DND-41 (cell line): ENCODE results near the gene ANO2.
"Not testable (repeated sequence)": the region's sequence is repeated elsewhere in the genome, so short reads cannot be mapped to it uniquely, and the experiment has no call there.

Experiments
- ATAC-seq: fragments of 200-7000 bp; cut with Tn5 transposase; 3 replicates; pipeline ENCODE4 v1.9.1; 2021; ENCODE audit warnings: low read depth; ENCODE audit not compliant: insufficient read depth
- DNase-seq: peaks from one replicate; pipeline ENCODE4 v3.0.0-alpha.2; 2020
- H2AFZ ChIP-seq: 2 replicates; pipeline ENCODE4 v1.6.0; 2012; ENCODE audit warnings: low read depth, low read length
- H3K27ac ChIP-seq: 2 replicates; pipeline ENCODE4 v1.5.1; 2012; ENCODE audit warnings: low read length, inconsistent platforms
- H3K27me3 ChIP-seq: fragments of 200-600 bp; sonication (generic); 2 replicates; pipeline ENCODE4 v1.6.0; 2012; ENCODE audit warnings: low read length, mild to moderate bottlenecking, inconsistent platforms; ENCODE audit not compliant: insufficient read depth, poor library complexity
- H3K36me3 ChIP-seq: 2 replicates; pipeline ENCODE4 v1.5.1; 2012; ENCODE audit warnings: low read length, inconsistent platforms; ENCODE audit not compliant: insufficient read depth
- H3K4me1 ChIP-seq: 2 replicates; pipeline ENCODE4 v1.5.1; 2012; ENCODE audit warnings: mild to moderate bottlenecking, low read length; ENCODE audit not compliant: insufficient read depth
- H3K4me2 ChIP-seq: 2 replicates; pipeline ENCODE4 v1.6.0; 2012; ENCODE audit warnings: mild to moderate bottlenecking, moderate library complexity, low read length, inconsistent platforms; ENCODE audit not compliant: insufficient read depth
- H3K4me3 ChIP-seq, 2 experiments: fragments of 200-600 bp in 1 of 2; shearing (Covaris generic) in 1 of 2; 2 replicates each; pipeline ENCODE4 v1.5.1; 2012 to 2016; ENCODE audit warnings: inconsistent platforms in 2 of 2, low read length in 2 of 2, mild to moderate bottlenecking in 2 of 2, low read depth in 1 of 2, moderate library complexity in 1 of 2
- H3K79me2 ChIP-seq: 2 replicates; pipeline ENCODE4 v1.6.0; 2012; ENCODE audit warnings: low read length, inconsistent platforms; ENCODE audit not compliant: insufficient read depth
- H3K9ac ChIP-seq: 2 replicates; pipeline ENCODE4 v1.6.0; 2012; ENCODE audit warnings: low read depth, mild to moderate bottlenecking, inconsistent platforms, low read length, moderate library complexity
- H3K9me3 ChIP-seq: 2 replicates; pipeline ENCODE4 v1.5.1; 2012; ENCODE audit warnings: low read length, moderate library complexity, mild to moderate bottlenecking, inconsistent platforms; ENCODE audit not compliant: insufficient read depth, severe bottlenecking
- H4K20me1 ChIP-seq: 2 replicates; pipeline ENCODE4 v1.6.0; 2012; ENCODE audit warnings: low read length; ENCODE audit not compliant: insufficient read depth
- CTCF ChIP-seq: IDR thresholded peaks from 2 replicates; pipeline ENCODE4 v1.5.1; 2012; ENCODE audit warnings: borderline replicate concordance, low read length, moderate library complexity, mild to moderate bottlenecking; ENCODE audit not compliant: poor library complexity, severe bottlenecking; ENCODE audit errors: extremely low read depth
- EZH2 ChIP-seq: IDR thresholded peaks from 3 replicates; pipeline ENCODE4 v1.6.1; 2012; ENCODE audit warnings: borderline replicate concordance, low read depth, mild to moderate bottlenecking, moderate library complexity, low read length, inconsistent platforms; ENCODE audit not compliant: severe bottlenecking

The ANO2 gene

GRCh38 chr12:5665615-5666014 lies 279.4 kb downstream of the ANO2 start:
- DNase-seq (no peak), ATAC-seq (no peak)
- no peak overlapping the region for H3K9ac ChIP-seq
- no peak overlapping the region for H2AFZ ChIP-seq
- H3K36me3 ChIP-seq, result no peaks in the 10 kb centered on the region
- H3K79me2 ChIP-seq, result no peaks in the 10 kb centered on the region
- H3K4me1 ChIP-seq, result no peaks in the 10 kb centered on the region
- H4K20me1 ChIP-seq, result no peaks in the 10 kb centered on the region
- no peak for TF ChIP-seq CTCF
- TF ChIP-seq EZH2, result no peak
- no peak overlapping the region for H3K4me2 ChIP-seq
- no peak overlapping the region for H3K4me3 ChIP-seq
- no peaks in the 10 kb centered on the region for H3K9me3 ChIP-seq
- no peak overlapping the region for H3K27ac ChIP-seq
- no peaks in the 10 kb centered on the region for H3K27me3 ChIP-seq

GRCh38 chr12:5661811-5662210 lies 283.2 kb downstream of the ANO2 start:
- TF ChIP-seq CTCF, result no peak
- TF ChIP-seq EZH2, result no peak
- no peak for ATAC-seq

GRCh38 chr12:5660238-5660637 lies 284.8 kb downstream of the ANO2 start:
- no peak overlapping the region for H3K27ac ChIP-seq
- no peaks in the 10 kb centered on the region for H3K36me3 ChIP-seq
- H4K20me1 ChIP-seq, result no peaks in the 10 kb centered on the region
- H3K4me1 ChIP-seq, result no peaks in the 10 kb centered on the region
- H2AFZ ChIP-seq, result no peak overlapping the region
- H3K9me3 ChIP-seq, result no peaks in the 10 kb centered on the region
- H3K9ac ChIP-seq, result no peak overlapping the region
- H3K4me2 ChIP-seq, result no peak overlapping the region
- H3K79me2 ChIP-seq, result no peaks in the 10 kb centered on the region
- H3K27me3 ChIP-seq, result no peaks in the 10 kb centered on the region
- TF ChIP-seq EZH2 (no peak), CTCF (no peak)
- no peak for DNase-seq
- H3K4me3 ChIP-seq, result no peak overlapping the region
- no peak for ATAC-seq

More at GRCh38 chr12:5661811-5662210, 283.2 kb downstream of the ANO2 start:
- Histone ChIP-seq H3K27ac (no peak overlapping the region), H3K9me3 (no peaks in the 10 kb centered on the region), H3K9ac (no peak overlapping the region), H4K20me1 (no peaks in the 10 kb centered on the region), H3K27me3 (no peaks in the 10 kb centered on the region), H3K4me3 (no peak overlapping the region), H3K4me2 (no peak overlapping the region), H3K79me2 (no peaks in the 10 kb centered on the region), H3K36me3 (no peaks in the 10 kb centered on the region), H2AFZ (no peak overlapping the region), H3K4me1 (no peaks in the 10 kb centered on the region)
- no peak for DNase-seq

- H3K4me2 ChIP-seq, ATAC-seq, H3K9ac ChIP-seq, H3K79me2 ChIP-seq, H3K4me3 ChIP-seq, H3K9me3 ChIP-seq, H3K27ac ChIP-seq, H4K20me1 ChIP-seq, H3K27me3 ChIP-seq, DNase-seq, H2AFZ ChIP-seq, H3K36me3 ChIP-seq, H3K4me1 ChIP-seq: not testable (repeated sequence)
These were observed 286.6 kb downstream of the ANO2 start for GRCh38 chr12:5658339-5658941.
